Measurements from ENCODE around the gene PDCD1.
"Not testable (repeated sequence)": the region's sequence is repeated elsewhere in the genome, so short reads cannot be mapped to it uniquely, and the experiment has no call there.

GRCh38 chr2:241907831-241908230 is 49.1 kb upstream of the PDCD1 start:
- TF ChIP-seq ZNF510 (tag by site-specific recombination; IDR thresholded peaks at IDR 0.05; ENCODE audit: insufficient replicate concordance); ZNF174 (tag by site-specific recombination; IDR thresholded peaks at IDR 0.05); YY1 (tag by site-specific recombination; IDR thresholded peaks at IDR 0.05); CTCF (tag by site-specific recombination; IDR thresholded peaks at IDR 0.05); ZNF629 (tag by site-specific recombination; IDR thresholded peaks at IDR 0.05): not testable (repeated sequence)

Measured in HEK293 (cell line).